ENCODE measurements around the gene AK8. TPM values are rescaled to one million over a fixed set of nuclear protein-coding genes. Genes with fewer than 3 reads are reported as not detected.

AK8 gene
- total RNA-seq, 2 donors from 2014 or later: 0.26 TPM; not detected in 1

DNA sequence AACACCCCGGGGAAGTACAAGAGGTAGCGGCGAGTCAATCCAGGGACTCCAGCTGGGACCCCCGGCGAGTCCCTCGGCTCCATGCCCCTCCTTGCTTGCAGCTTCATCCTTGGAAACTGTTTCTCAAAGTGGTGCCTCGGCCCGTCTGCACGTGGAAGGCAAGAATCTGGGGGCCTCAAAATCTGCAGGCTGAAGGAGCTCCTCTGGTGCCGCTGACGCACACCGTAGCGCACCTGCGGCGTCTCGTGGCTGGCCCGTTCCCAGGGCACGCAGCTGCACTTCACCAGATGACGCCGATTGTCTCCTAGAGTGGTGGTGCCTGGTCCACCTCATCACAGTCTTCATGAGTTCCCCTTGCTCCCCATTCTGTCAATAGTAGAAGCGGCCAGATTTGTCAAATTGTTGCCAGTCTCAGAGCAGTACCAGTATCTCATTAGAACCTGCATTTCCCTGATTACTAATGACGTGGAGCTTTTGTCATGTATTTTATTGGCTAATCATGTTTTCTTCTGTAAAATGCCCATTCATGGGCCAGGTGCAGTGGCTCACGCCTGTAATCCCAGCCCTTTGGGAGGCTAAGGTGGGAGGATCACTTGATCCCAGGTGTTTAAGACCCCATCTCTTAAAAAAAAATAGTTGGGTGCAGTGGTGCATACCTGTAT is 169.2 kb downstream of the AK8 start:
- DNase-seq (no peak), ATAC-seq (no peak)
- intact Hi-C loops (cut with DNase I): no loop called here
- 79 to 81% methylated on average over 20 to 23 of the region's 23 CpGs for WGBS, 2 donors
- no peak for TF ChIP-seq POLR2A (IDR thresholded peaks at IDR 0.05)
- TF ChIP-seq, protein P1, sequence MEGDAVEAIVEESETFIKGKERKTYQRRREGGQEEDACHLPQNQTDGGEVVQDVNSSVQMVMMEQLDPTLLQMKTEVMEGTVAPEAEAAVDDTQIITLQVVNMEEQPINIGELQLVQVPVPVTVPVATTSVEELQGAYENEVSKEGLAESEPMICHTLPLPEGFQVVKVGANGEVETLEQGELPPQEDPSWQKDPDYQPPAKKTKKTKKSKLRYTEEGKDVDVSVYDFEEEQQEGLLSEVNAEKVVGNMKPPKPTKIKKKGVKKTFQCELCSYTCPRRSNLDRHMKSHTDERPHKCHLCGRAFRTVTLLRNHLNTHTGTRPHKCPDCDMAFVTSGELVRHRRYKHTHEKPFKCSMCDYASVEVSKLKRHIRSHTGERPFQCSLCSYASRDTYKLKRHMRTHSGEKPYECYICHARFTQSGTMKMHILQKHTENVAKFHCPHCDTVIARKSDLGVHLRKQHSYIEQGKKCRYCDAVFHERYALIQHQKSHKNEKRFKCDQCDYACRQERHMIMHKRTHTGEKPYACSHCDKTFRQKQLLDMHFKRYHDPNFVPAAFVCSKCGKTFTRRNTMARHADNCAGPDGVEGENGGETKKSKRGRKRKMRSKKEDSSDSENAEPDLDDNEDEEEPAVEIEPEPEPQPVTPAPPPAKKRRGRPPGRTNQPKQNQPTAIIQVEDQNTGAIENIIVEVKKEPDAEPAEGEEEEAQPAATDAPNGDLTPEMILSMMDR (IDR thresholded peaks at IDR 0.05): no peak
- Histone ChIP-seq H3K27ac (no peak overlapping the region), H3K9me3 (no peaks in the 10 kb centered on the region), H3K36me3 (replicated peaks in 1 of 2; ENCODE audit: insufficient read depth in 1 of 2, low read depth in 2 of 2) (no peaks in the 10 kb centered on the region), H3K4me3 (no peak overlapping the region), H3K4me1 (no peaks in the 10 kb centered on the region), H3K27me3 (peaks cover 0 to 3% of the 10 kb centered on the region in 2 donors)

DNA sequence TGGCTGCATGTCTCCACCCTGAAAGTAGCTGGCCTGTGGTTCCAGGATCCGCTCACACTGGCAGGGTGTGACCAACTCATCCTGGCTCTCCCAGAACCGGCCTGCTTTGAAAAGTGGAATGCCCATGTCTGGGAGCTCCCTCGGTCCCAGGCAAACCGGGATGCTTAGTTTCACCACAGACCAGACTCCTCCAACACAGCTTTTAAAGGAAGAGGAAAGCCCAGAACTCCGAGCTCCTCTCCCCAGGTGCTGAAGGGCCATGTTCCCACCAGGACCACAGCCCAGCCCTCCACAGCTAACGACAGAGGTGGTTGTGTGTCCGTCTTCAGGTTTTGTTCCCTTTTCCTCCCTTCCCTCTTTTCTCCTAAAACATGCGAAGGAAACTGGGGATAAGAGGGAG is 169.8 kb downstream of the AK8 start:
- Histone ChIP-seq H3K9me3 (no peaks in the 10 kb centered on the region), H3K4me3 (no peak overlapping the region), H3K27me3 (peaks cover 0 to 3% of the 10 kb centered on the region in 2 donors), H3K4me1 (no peaks in the 10 kb centered on the region), H3K27ac (no peak overlapping the region), H3K36me3 (replicated peaks in 1 of 2; ENCODE audit: insufficient read depth in 1 of 2, low read depth in 2 of 2) (no peaks in the 10 kb centered on the region)
- TF ChIP-seq POLR2A (IDR thresholded peaks at IDR 0.05): no peak
- TF ChIP-seq, protein P1 (IDR thresholded peaks at IDR 0.05): no peak
- ATAC-seq (no peak), DNase-seq (no peak)
- intact Hi-C loops (cut with DNase I): no loop called here
- 71 to 72% methylated on average over 7 to 8 of the region's 8 CpGs for WGBS, 2 donors

DNA sequence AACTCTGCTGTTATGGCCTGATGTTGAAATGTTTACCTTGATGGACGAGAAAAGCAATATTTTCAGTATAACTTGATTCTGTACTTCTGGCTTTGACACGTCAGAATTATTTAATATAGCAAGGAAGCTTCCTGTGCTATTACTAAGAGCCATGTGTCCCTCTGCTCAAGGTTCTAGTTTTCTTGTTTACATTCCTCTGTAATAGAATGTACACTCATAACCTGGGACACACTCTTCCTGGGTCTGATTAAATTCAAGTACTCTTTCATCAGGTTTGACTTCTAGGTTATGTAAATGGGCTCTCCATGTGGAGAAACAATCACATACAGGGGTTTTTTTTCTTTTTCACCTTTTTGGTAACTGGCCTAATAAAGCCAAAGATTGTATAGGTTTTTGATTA is 174.7 kb downstream of the AK8 start:
- Histone ChIP-seq H3K36me3 (replicated peaks in 1 of 2; ENCODE audit: insufficient read depth in 1 of 2, low read depth in 2 of 2) (no peaks in the 10 kb centered on the region), H3K27ac (no peak overlapping the region), H3K27me3 (peaks cover 0 to 3% of the 10 kb centered on the region in 2 donors), H3K9me3 (no peaks in the 10 kb centered on the region), H3K4me3 (no peak overlapping the region), H3K4me1 (peaks cover 4% of the 10 kb centered on the region)
- TF ChIP-seq, protein P1 (IDR thresholded peaks at IDR 0.05): no peak
- TF ChIP-seq POLR2A (IDR thresholded peaks at IDR 0.05): no peak
- WGBS, 2 donors: 28 to 62% methylated on average over 2 of the region's 2 CpGs
- DNase-seq (no peak), ATAC-seq (no peak)
- intact Hi-C loops (cut with DNase I): no loop called here

DNA sequence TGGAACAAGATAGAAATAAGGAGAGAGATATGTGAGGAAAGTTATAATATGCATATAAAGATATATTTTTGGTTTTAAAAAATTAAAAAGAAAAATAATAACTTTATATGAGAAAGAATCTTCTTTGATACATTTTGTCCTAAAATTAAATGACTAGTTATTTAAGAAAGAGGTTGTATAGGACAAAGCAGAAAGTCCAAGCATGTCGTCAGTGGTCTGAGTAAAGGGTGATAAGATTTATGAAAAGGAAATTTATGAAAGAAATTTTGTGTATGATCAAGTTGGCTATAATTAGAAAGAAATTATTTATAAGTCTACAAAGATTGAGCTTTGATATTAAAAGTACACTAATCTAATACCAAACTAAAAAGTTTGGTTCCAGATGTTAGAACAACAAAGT is 175.8 kb downstream of the AK8 start:
- intact Hi-C loops (cut with DNase I): no loop called here
- no peak overlapping the region for H3K4me3 ChIP-seq
- no peak for ATAC-seq
- no peak for DNase-seq
- no peak overlapping the region for H3K27ac ChIP-seq
- no peak for TF ChIP-seq POLR2A (IDR thresholded peaks at IDR 0.05)
- TF ChIP-seq, protein P1 (IDR thresholded peaks at IDR 0.05): no peak
- peaks cover 0 to 3% of the 10 kb centered on the region in 2 donors for H3K27me3 ChIP-seq
- no peaks in the 10 kb centered on the region for H3K9me3 ChIP-seq
- no peaks in the 10 kb centered on the region for H3K36me3 ChIP-seq (replicated peaks in 1 of 2; ENCODE audit: insufficient read depth in 1 of 2, low read depth in 2 of 2)
- H3K4me1 ChIP-seq: peaks cover 4% of the 10 kb centered on the region
- whole genome bisulfite sequencing, 2 donors: 0 to 31% methylated on average over 1 of the region's 1 CpG

DNA sequence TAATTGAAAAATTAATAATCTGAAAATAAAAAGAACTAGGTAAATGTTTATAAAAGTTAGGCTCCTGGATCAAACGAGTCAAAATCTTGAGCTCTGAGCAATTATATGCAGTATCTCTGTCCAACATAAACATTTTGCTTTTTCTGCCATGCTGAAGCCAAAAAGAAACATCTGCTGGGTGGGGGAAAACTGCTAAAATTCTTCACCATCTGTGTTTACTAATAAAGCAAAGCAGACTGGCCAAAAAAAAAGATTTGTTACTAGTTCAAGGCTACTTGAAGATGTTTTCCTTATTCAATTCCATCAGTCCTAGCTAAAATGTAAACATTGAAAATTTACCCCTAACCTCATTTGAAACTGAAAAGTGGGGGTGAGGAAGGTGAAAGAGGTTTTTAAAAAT is 178.1 kb downstream of the AK8 start:
- no peak overlapping the region for H3K27ac ChIP-seq
- TF ChIP-seq, protein P1 (IDR thresholded peaks at IDR 0.05): no peak
- TF ChIP-seq POLR2A (IDR thresholded peaks at IDR 0.05): no peak
- peaks cover 4% of the 10 kb centered on the region for H3K4me1 ChIP-seq
- no peaks in the 10 kb centered on the region for H3K36me3 ChIP-seq (replicated peaks in 1 of 2; ENCODE audit: insufficient read depth in 1 of 2, low read depth in 2 of 2)
- 19 to 27% methylated on average over 1 of the region's 1 CpG for WGBS, 2 donors
- no peaks in the 10 kb centered on the region for H3K27me3 ChIP-seq
- DNase-seq: no peak
- no peak for ATAC-seq
- intact Hi-C loops (cut with DNase I): no loop called here
- H3K4me3 ChIP-seq: no peak overlapping the region
- peaks cover 0 to 10% (median 0%) of the 10 kb centered on the region in 3 donors for H3K9me3 ChIP-seq

Data from body of pancreas (tissue), 4 donors.